GM12873 (cell line): ENCODE data around the gene NFKB1.

Experiments
- CTCF ChIP-seq: IDR thresholded peaks from 2 replicates; pipeline ENCODE4 v1.5.1; 2012; ENCODE audit warnings: low read depth, mild to moderate bottlenecking, moderate library complexity, low read length, control low read depth; ENCODE audit not compliant: insufficient read depth; ENCODE audit errors: missing control alignments

Gene NFKB1

GRCh38 chr4:102566426-102566825 lies 65.3 kb downstream of the NFKB1 start:
- no peak for TF ChIP-seq CTCF

GRCh38 chr4:102567427-102567826 lies 66.3 kb downstream of the NFKB1 start:
- TF ChIP-seq CTCF, result no peak

GRCh38 chr4:102569200-102569599 lies 68.0 kb downstream of the NFKB1 start:
- no peak for TF ChIP-seq CTCF

GRCh38 chr4:102572452-102572851 lies 71.3 kb downstream of the NFKB1 start:
- no peak for TF ChIP-seq CTCF

GRCh38 chr4:102574317-102574716 lies 73.2 kb downstream of the NFKB1 start:
- no peak for TF ChIP-seq CTCF

GRCh38 chr4:102575369-102576129 lies 74.4 kb downstream of the NFKB1 start:
- no peak for TF ChIP-seq CTCF

GRCh38 chr4:102578270-102578669 lies 77.1 kb downstream of the NFKB1 start:
- TF ChIP-seq CTCF, result no peak
